HepG2 (cell line): ENCODE results near the gene SPAG5. TPM values are rescaled to one million over a fixed set of nuclear protein-coding genes. Genes with fewer than 3 reads are reported as not detected.

Source experiments
- ARNT2 ChIP-seq: sonication (generic); formaldehyde crosslinking; IDR thresholded peaks from 2 replicates; pipeline ENCODE4 v1.8.0; 2022; ENCODE audit warnings: mild to moderate bottlenecking, low read depth, missing genetic modification reagents, moderate library complexity
- CREB1 ChIP-seq, 2 experiments: fragments of 450-650 bp in 1 of 2; IDR thresholded peaks; 2 replicates each; pipeline ENCODE4 v1.6.1; 2016 to 2017; ENCODE audit warnings: control low read depth in 1 of 2, mild to moderate bottlenecking in 1 of 2, missing compliant biosample characterization in 1 of 2, missing genetic modification characterization in 1 of 2
- DBP ChIP-seq: sonication (generic); formaldehyde crosslinking; IDR thresholded peaks from 2 replicates; pipeline ENCODE4 v1.4.0; 2020; ENCODE audit warnings: missing genetic modification reagents; ENCODE audit errors: not compliant biosample characterization
- FIP1L1 ChIP-seq: fragments of 200-400 bp; formaldehyde crosslinking; IDR thresholded peaks from 2 replicates; pipeline ENCODE4 v1.6.1; 2018; ENCODE audit warnings: low read depth, mild to moderate bottlenecking, low read length, moderate library complexity, borderline replicate concordance; ENCODE audit not compliant: insufficient read depth
- GATA4 ChIP-seq: sonication (generic); IDR thresholded peaks from 2 replicates; pipeline ENCODE4 v1.6.1; 2016; ENCODE audit warnings: antibody characterized with exemption, low read depth, borderline replicate concordance
- GATAD2A ChIP-seq: IDR thresholded peaks from 2 replicates; pipeline ENCODE4 v1.6.1; 2016
- IKZF1 ChIP-seq: fragments of 450-650 bp; IDR thresholded peaks from 2 replicates; pipeline ENCODE4 v1.7.1; 2016
- KAT8 ChIP-seq: IDR thresholded peaks from 2 replicates; pipeline ENCODE4 v1.6.1; 2016; ENCODE audit warnings: missing genetic modification reagents, missing compliant biosample characterization
- KLF11 ChIP-seq: IDR thresholded peaks from 2 replicates; pipeline ENCODE4 v1.6.1; 2016; ENCODE audit warnings: missing compliant biosample characterization
- MXD4 ChIP-seq: IDR thresholded peaks from 2 replicates; pipeline ENCODE4 v1.6.1; 2016; ENCODE audit warnings: mild to moderate bottlenecking, missing biosample characterization, missing genetic modification reagents
- PITX1 ChIP-seq: sonication (generic); formaldehyde crosslinking; IDR thresholded peaks from 2 replicates; pipeline ENCODE4 v1.5.1; 2020; ENCODE audit warnings: mild to moderate bottlenecking, missing genetic modification reagents
- RXRB ChIP-seq: IDR thresholded peaks from 2 replicates; pipeline ENCODE4 v1.6.1; 2016; ENCODE audit warnings: borderline replicate concordance, missing genetic modification reagents, missing compliant biosample characterization
- SALL1 ChIP-seq: sonication (generic); formaldehyde crosslinking; IDR thresholded peaks from 2 replicates; pipeline ENCODE4 v1.8.0; 2022; ENCODE audit warnings: mild to moderate bottlenecking, missing genetic modification reagents
- SIX1 ChIP-seq: sonication (generic); formaldehyde crosslinking; IDR thresholded peaks from 2 replicates; pipeline ENCODE4 v1.4.0; 2020; ENCODE audit warnings: missing genetic modification reagents, borderline replicate concordance
- SRY ChIP-seq: sonication (generic); formaldehyde crosslinking; IDR thresholded peaks from 2 replicates; pipeline ENCODE4 v1.8.0; 2022; ENCODE audit warnings: mild to moderate bottlenecking, missing genetic modification reagents
- STAG1 ChIP-seq: sonication (generic); formaldehyde crosslinking; IDR thresholded peaks from 2 replicates; pipeline ENCODE4 v1.4.0; 2020; ENCODE audit warnings: missing genetic modification reagents
- TP53 ChIP-seq: sonication (generic); formaldehyde crosslinking; conservative IDR thresholded peaks from 2 replicates; pipeline ENCODE4 v1.4.0; 2020; ENCODE audit warnings: missing genetic modification reagents
- ZNF17 ChIP-seq: sonication (generic); formaldehyde crosslinking; IDR thresholded peaks from 2 replicates; pipeline ENCODE4 v1.5.0; 2020; ENCODE audit warnings: mild to moderate bottlenecking, missing genetic modification reagents
- ZNF292 ChIP-seq: sonication (generic); formaldehyde crosslinking; IDR thresholded peaks from 2 replicates; pipeline ENCODE4 v1.8.1; 2022; ENCODE audit warnings: mild to moderate bottlenecking, low read depth, missing genetic modification reagents, borderline replicate concordance
- ZNF331 ChIP-seq: sonication (generic); formaldehyde crosslinking; IDR thresholded peaks from 2 replicates; pipeline ENCODE4 v1.4.0; 2020; ENCODE audit warnings: missing genetic modification reagents
- ZNF569 ChIP-seq: sonication (generic); formaldehyde crosslinking; IDR thresholded peaks from 2 replicates; pipeline ENCODE4 v1.5.0; 2020; ENCODE audit warnings: mild to moderate bottlenecking, missing genetic modification reagents, moderate library complexity, borderline replicate concordance
- ZNF724P ChIP-seq: sonication (generic); formaldehyde crosslinking; IDR thresholded peaks from 2 replicates; pipeline ENCODE4 v1.8.0; 2022; ENCODE audit warnings: missing genetic modification reagents, borderline replicate concordance
- polyA plus RNA-seq, 8 experiments: library from polyadenylated mRNA; depleted of rRNA in 3 of 8; stranded (reverse) in 7 of 8; unstranded in 1 of 8; fragments of >200 nt; fragmentation: Illumina TruSeq in 4 of 8; extraction: Trizol in 4 of 8; gene quantifications; 2 replicates each; pipeline versions ENCODE4 v1.2.1 to v1.2.3, GENCODE V29; 2011 to 2016; ENCODE audit warnings: low read depth in 4 of 8, missing spikeins in 1 of 8, mixed read lengths in 1 of 8; ENCODE audit not compliant: insufficient read depth in 1 of 8
- total RNA-seq, 5 experiments: library from RNA; depleted of rRNA; stranded (reverse); fragments of >200 nt; fragmentation: Illumina TruSeq; extraction: Trizol; gene quantifications; 2 replicates each; pipeline ENCODE4 v1.2.3, GENCODE V29; 2016; ENCODE audit warnings: low read depth in 1 of 5
- TF ChIP-seq, protein P1 (sequence below): sonication (generic); formaldehyde crosslinking; IDR thresholded peaks from 2 replicates; pipeline ENCODE4 v1.4.0; 2020; ENCODE audit warnings: missing genetic modification reagents, low read depth, mild to moderate bottlenecking, borderline replicate concordance
- TF ChIP-seq, protein P2 (sequence below): sonication (generic); formaldehyde crosslinking; IDR thresholded peaks from 2 replicates; pipeline ENCODE4 v1.5.0; 2020; ENCODE audit warnings: missing genetic modification reagents
- TF ChIP-seq, protein P3 (sequence below): sonication (generic); formaldehyde crosslinking; IDR thresholded peaks from 2 replicates; pipeline ENCODE4 v1.5.0; 2020; ENCODE audit warnings: missing genetic modification reagents

Gene SPAG5
- total and polyA plus RNA-seq, 2 of the 13 experiments (the other 11 are each of a cell fraction or from before 2014, with no cell fraction given), result 41.4 to 98.0 TPM

- TF ChIP-seq, protein P1, sequence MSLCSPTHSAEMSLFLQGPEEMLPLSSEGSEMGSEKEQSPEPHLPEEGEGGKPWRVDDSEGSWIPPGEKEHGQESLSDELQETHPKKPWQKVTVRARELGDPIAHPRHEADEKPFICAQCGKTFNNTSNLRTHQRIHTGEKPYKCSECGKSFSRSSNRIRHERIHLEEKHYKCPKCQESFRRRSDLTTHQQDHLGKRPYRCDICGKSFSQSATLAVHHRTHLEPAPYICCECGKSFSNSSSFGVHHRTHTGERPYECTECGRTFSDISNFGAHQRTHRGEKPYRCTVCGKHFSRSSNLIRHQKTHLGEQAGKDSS, result no peak
- peak; percentile 71 for TF ChIP-seq CREB1 (IDR thresholded peaks at IDR 0.05)
- TF ChIP-seq CREB1 (CRISPR knock-in tag; IDR thresholded peaks at IDR 0.05), result peak; percentile 79
- TF ChIP-seq IKZF1, result no peak
- no peak for TF ChIP-seq PITX1 (CRISPR knock-in tag)
- TF ChIP-seq FIP1L1, result no peak
- TF ChIP-seq TP53 (CRISPR knock-in tag), result no peak
- no peak for TF ChIP-seq ZNF724P (CRISPR knock-in tag)
- TF ChIP-seq SALL1, result no peak; the same call in 1 of the 2 replicates
- no peak for TF ChIP-seq KLF11
- TF ChIP-seq ARNT2, result peak; percentile 74
- no peak for TF ChIP-seq RXRB (CRISPR knock-in tag)
- 0 out of 2 replicates have a peak, but pooled peaks have one; percentile 13 for TF ChIP-seq GATA4
- no peak for TF ChIP-seq ZNF292 (CRISPR knock-in tag)
- TF ChIP-seq ZNF17 (CRISPR knock-in tag), result no peak
- TF ChIP-seq ZNF331, result no peak; the same call in 1 of the 2 replicates
- no peak for TF ChIP-seq STAG1
- peak; percentile 11; the same call in 1 of the 2 replicates for TF ChIP-seq GATAD2A (CRISPR knock-in tag)
- no peak for TF ChIP-seq DBP
- 0 out of 2 replicates have a peak, but pooled peaks have one; percentile 37 for TF ChIP-seq SRY (CRISPR knock-in tag)
- TF ChIP-seq, protein P2, sequence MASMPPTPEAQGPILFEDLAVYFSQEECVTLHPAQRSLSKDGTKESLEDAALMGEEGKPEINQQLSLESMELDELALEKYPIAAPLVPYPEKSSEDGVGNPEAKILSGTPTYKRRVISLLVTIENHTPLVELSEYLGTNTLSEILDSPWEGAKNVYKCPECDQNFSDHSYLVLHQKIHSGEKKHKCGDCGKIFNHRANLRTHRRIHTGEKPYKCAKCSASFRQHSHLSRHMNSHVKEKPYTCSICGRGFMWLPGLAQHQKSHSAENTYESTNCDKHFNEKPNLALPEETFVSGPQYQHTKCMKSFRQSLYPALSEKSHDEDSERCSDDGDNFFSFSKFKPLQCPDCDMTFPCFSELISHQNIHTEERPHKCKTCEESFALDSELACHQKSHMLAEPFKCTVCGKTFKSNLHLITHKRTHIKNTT, result no peak
- TF ChIP-seq MXD4 (CRISPR knock-in tag), result no peak; the same call in 1 of the 2 replicates
- TF ChIP-seq ZNF569, result no peak
- no peak for TF ChIP-seq SIX1
- peak; percentile 18; the same call in 1 of the 2 replicates for TF ChIP-seq KAT8
- TF ChIP-seq, protein P3, sequence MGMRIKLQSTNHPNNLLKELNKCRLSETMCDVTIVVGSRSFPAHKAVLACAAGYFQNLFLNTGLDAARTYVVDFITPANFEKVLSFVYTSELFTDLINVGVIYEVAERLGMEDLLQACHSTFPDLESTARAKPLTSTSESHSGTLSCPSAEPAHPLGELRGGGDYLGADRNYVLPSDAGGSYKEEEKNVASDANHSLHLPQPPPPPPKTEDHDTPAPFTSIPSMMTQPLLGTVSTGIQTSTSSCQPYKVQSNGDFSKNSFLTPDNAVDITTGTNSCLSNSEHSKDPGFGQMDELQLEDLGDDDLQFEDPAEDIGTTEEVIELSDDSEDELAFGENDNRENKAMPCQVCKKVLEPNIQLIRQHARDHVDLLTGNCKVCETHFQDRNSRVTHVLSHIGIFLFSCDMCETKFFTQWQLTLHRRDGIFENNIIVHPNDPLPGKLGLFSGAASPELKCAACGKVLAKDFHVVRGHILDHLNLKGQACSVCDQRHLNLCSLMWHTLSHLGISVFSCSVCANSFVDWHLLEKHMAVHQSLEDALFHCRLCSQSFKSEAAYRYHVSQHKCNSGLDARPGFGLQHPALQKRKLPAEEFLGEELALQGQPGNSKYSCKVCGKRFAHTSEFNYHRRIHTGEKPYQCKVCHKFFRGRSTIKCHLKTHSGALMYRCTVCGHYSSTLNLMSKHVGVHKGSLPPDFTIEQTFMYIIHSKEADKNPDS, result no peak
- TF ChIP-seq, all 625 proteins: peak for 148
Measured at GRCh38 chr17:28598799-28599310, at the start of gene SPAG5 (continued).
